A673 (cell line): ENCODE results near the gene CDSN.

Source experiments
- CTCF ChIP-seq: fragments of 300-800, 200-600 bp; sonication (generic); conservative IDR thresholded peaks from 2 replicates; pipeline ENCODE4 v1.5.1; 2017; ENCODE audit warnings: low read depth, mild to moderate bottlenecking, antibody characterized with exemption, low read length, moderate library complexity, mixed read lengths
- EZH2 ChIP-seq: fragments of 200-600 bp; sonication (generic); IDR thresholded peaks from 2 replicates; pipeline ENCODE4 v1.6.1; 2017; ENCODE audit warnings: borderline replicate concordance, low read depth, mild to moderate bottlenecking, mixed read lengths, antibody characterized with exemption, low read length; ENCODE audit not compliant: poor library complexity, severe bottlenecking

GRCh38 chr6:31163922-31164321, 43.7 kb upstream of the CDSN start:
- TF ChIP-seq CTCF, result no peak
- no peak for TF ChIP-seq EZH2
